Peyer's patch (tissue), 4 donors: Measurements from ENCODE around the gene ANKDD1A. TPM values are rescaled to one million over a fixed set of nuclear protein-coding genes. Genes with fewer than 3 reads are reported as not detected.

Experiments used
- DNase-seq, 3 donors: peaks; one replicate each; pipeline ENCODE4 v3.0.0-alpha.2; 2017 to 2019
- H3K27ac ChIP-seq, 4 donors: fragments of 200-600 bp; sonication (generic); one replicate each; pipeline ENCODE4 v1.5.1; 2016 to 2019
- H3K27me3 ChIP-seq, 2 donors: fragments of 200-600 bp; sonication (generic); one replicate each; pipeline ENCODE4 v1.5.1; 2019
- H3K36me3 ChIP-seq, 3 donors: fragments of 200-600 bp; sonication (generic); one replicate each; pipeline ENCODE4 v1.5.1; 2016 to 2019
- H3K4me1 ChIP-seq, 4 donors: fragments of 200-600 bp; sonication (generic); one replicate each; pipeline ENCODE4 v1.5.1; 2016 to 2019
- H3K4me3 ChIP-seq, 4 donors: fragments of 200-600 bp; sonication (generic); 1 replicate in 3 of 4; 2 replicates in 1 of 4; pipeline ENCODE4 v1.5.1; 2016 to 2019; ENCODE audit warnings: mild to moderate bottlenecking in 1 of 4
- H3K9me3 ChIP-seq, 4 donors: fragments of 200-600 bp; sonication (generic); one replicate each; pipeline ENCODE4 v1.5.1; 2016 to 2019; ENCODE audit warnings: mild to moderate bottlenecking in 1 of 4
- POLR2A ChIP-seq, 2 donors: fragments of 450-650 bp; IDR thresholded peaks; one replicate each; pipeline ENCODE4 v1.5.1; 2017; ENCODE audit warnings: antibody characterized with exemption in 2 of 2, mild to moderate bottlenecking in 2 of 2, moderate library complexity in 2 of 2
- total RNA-seq, 4 donors: library from RNA; depleted of rRNA; stranded (reverse); fragments of >200 nt; gene quantifications; one replicate each; pipeline ENCODE4 v1.1.0, GENCODE V29; 2016
- TF ChIP-seq, protein P1 (sequence below), 6 experiments: fragments of 450-650 bp in 4 of 6; fragments of 200-600 bp in 2 of 6; sonication (generic) in 1 of 6; IDR thresholded peaks; one replicate each; pipeline ENCODE4 v1.5.1; 2017 to 2019; ENCODE audit warnings: antibody characterized with exemption in 6 of 6, mild to moderate bottlenecking in 3 of 6, moderate library complexity in 1 of 6

ANKDD1A gene
- total RNA-seq, 4 donors from 2014 or later, result 3.9 to 13.2 (median 5.3) TPM

DNA sequence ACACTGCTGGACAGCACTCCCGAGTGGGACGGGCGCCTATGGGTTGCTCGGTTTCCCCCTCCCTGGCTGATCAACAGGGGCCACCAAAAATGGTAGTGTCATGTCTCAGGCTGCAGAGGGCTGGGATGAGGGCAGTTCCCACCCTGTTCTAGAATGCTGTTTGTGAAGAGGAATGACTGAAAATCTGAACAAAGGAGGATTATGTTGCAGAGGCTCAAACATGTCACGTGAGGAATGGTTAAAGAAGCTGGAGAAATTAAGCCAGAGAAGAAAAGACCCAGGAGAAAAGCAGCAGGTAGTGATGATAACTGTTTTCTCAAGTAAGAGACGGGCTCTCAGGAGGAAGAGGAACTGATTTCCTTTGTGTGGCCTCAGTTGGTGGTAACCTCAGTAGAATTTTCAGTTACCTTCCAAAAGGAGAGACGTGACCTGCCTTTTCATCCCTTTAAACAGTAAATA is 67.6 kb downstream of the ANKDD1A start:
- H3K4me3 ChIP-seq, result no peak overlapping the region
- peaks cover 0 to 55% (median 0%) of the 10 kb centered on the region in 3 donors for H3K36me3 ChIP-seq
- no peak overlapping the region for H3K27ac ChIP-seq
- no peaks in the 10 kb centered on the region for H3K27me3 ChIP-seq
- TF ChIP-seq, protein P1, sequence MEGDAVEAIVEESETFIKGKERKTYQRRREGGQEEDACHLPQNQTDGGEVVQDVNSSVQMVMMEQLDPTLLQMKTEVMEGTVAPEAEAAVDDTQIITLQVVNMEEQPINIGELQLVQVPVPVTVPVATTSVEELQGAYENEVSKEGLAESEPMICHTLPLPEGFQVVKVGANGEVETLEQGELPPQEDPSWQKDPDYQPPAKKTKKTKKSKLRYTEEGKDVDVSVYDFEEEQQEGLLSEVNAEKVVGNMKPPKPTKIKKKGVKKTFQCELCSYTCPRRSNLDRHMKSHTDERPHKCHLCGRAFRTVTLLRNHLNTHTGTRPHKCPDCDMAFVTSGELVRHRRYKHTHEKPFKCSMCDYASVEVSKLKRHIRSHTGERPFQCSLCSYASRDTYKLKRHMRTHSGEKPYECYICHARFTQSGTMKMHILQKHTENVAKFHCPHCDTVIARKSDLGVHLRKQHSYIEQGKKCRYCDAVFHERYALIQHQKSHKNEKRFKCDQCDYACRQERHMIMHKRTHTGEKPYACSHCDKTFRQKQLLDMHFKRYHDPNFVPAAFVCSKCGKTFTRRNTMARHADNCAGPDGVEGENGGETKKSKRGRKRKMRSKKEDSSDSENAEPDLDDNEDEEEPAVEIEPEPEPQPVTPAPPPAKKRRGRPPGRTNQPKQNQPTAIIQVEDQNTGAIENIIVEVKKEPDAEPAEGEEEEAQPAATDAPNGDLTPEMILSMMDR (IDR thresholded peaks at IDR 0.05), result no peak
- TF ChIP-seq POLR2A (IDR thresholded peaks at IDR 0.05), result no peak
- DNase-seq, result no peak
- peaks cover 0 to 6% (median 0%) of the 10 kb centered on the region in 4 donors for H3K4me1 ChIP-seq
- H3K9me3 ChIP-seq, result no peaks in the 10 kb centered on the region

- DNase-seq, result peak in 1 of 3 donors; percentile 77
- Histone ChIP-seq H3K4me3 (no peak overlapping the region), H3K4me1 (peaks cover 0 to 18% (median 0%) of the 10 kb centered on the region in 4 donors), H3K36me3 (peaks cover 0 to 30% (median 0%) of the 10 kb centered on the region in 3 donors), H3K9me3 (no peaks in the 10 kb centered on the region), H3K27me3 (no peaks in the 10 kb centered on the region), H3K27ac (no peak overlapping the region)
- TF ChIP-seq, protein P1 (IDR thresholded peaks at IDR 0.05), result no peak
- TF ChIP-seq POLR2A (IDR thresholded peaks at IDR 0.05), result no peak
These were observed 70.2 kb downstream of the ANKDD1A start for GRCh38 chr15:64981812-64982431.

DNA sequence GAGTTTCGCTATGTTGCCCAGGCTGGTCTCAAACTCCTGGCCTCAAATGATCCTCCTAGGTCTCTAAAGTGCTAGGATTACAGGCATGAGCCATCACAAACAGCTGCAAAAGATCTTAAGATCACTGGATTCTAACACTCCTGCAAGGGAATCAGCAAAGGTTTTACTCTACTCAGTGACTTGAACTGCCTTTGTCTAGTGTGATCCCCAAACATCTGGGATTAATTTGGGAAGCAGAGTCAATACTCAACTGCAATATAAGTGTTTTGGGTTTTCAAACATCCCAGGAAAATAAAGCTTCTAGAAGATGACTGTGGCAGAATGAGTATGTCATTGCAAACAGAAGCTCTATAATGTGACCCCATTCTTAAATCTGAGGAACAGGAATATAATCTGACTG is 70.8 kb downstream of the ANKDD1A start:
- Histone ChIP-seq H3K4me1 (peaks cover 0 to 22% (median 0%) of the 10 kb centered on the region in 4 donors), H3K27ac (no peak overlapping the region)

DNA sequence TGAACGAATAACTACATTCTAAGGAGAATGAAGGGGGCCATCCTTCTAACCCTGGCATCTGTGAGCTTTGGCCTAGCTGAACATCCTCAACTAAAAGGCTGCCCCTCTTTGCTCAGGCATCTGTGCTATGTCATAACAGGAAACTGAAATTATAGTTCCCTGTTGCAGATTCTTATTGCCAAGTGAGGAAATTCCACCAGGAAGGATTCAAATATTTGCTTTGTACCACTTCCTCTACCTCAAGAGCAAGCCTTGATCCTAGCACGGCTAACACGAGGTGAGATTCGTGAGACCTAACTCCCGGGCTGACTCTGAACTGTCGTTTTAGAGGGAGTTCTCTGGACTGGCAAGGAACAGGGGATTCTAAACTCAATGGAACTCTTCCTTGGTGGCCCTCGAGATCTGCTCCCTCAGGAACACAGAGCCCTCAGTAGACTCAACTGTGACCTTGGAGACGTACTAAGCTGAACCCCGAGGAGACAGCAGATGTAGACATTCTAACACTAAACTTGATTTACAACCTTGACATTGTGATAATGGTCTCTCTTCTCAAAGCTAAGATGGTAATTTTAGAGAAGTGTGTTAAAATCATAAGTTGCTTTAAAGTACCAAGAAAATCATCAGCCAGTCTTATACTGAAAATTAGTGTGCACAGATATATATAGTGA is 73.8 kb downstream of the ANKDD1A start:
- Histone ChIP-seq H3K27ac (peak overlapping the region in 3 of 4 donors; percentile 18 to 47 (median 32)), H3K36me3 (no peaks in the 10 kb centered on the region), H3K9me3 (no peaks in the 10 kb centered on the region), H3K27me3 (no peaks in the 10 kb centered on the region), H3K4me1 (peaks cover 0 to 34% (median 0%) of the 10 kb centered on the region in 4 donors), H3K4me3 (no peak overlapping the region)
- TF ChIP-seq POLR2A (IDR thresholded peaks at IDR 0.05), result no peak
- TF ChIP-seq, protein P1 (IDR thresholded peaks at IDR 0.05), result no peak
- DNase-seq, result no peak

More for the DNA sequence above, 70.8 kb downstream of the ANKDD1A start:
- no peaks in the 10 kb centered on the region for H3K27me3 ChIP-seq
- no peaks in the 10 kb centered on the region for H3K9me3 ChIP-seq
- peaks cover 0 to 25% (median 0%) of the 10 kb centered on the region in 3 donors for H3K36me3 ChIP-seq
- no peak overlapping the region for H3K4me3 ChIP-seq
- DNase-seq, result no peak
- TF ChIP-seq, protein P1 (IDR thresholded peaks at IDR 0.05), result no peak
- TF ChIP-seq POLR2A (IDR thresholded peaks at IDR 0.05), result no peak

- Histone ChIP-seq H3K27me3 (no peaks in the 10 kb centered on the region), H3K9me3 (no peaks in the 10 kb centered on the region), H3K27ac (no peak overlapping the region), H3K36me3 (no peaks in the 10 kb centered on the region), H3K4me3 (no peak overlapping the region), H3K4me1 (peaks cover 0 to 30% (median 0%) of the 10 kb centered on the region in 4 donors)
- no peak for TF ChIP-seq POLR2A (IDR thresholded peaks at IDR 0.05)
- TF ChIP-seq, protein P1 (IDR thresholded peaks at IDR 0.05), result no peak
- DNase-seq, result no peak
These were observed 75.4 kb downstream of the ANKDD1A start for GRCh38 chr15:64987136-64987535.
